NCI-H2081 (cell line): Measurements from ENCODE around the gene ETNK2.

ENCODE experiments used
- DNase-seq, 2 experiments: peaks; one replicate each; lab custom pipeline; 2025; lab: John Stamatoyannopoulos, UW

Gene ETNK2

DNA sequence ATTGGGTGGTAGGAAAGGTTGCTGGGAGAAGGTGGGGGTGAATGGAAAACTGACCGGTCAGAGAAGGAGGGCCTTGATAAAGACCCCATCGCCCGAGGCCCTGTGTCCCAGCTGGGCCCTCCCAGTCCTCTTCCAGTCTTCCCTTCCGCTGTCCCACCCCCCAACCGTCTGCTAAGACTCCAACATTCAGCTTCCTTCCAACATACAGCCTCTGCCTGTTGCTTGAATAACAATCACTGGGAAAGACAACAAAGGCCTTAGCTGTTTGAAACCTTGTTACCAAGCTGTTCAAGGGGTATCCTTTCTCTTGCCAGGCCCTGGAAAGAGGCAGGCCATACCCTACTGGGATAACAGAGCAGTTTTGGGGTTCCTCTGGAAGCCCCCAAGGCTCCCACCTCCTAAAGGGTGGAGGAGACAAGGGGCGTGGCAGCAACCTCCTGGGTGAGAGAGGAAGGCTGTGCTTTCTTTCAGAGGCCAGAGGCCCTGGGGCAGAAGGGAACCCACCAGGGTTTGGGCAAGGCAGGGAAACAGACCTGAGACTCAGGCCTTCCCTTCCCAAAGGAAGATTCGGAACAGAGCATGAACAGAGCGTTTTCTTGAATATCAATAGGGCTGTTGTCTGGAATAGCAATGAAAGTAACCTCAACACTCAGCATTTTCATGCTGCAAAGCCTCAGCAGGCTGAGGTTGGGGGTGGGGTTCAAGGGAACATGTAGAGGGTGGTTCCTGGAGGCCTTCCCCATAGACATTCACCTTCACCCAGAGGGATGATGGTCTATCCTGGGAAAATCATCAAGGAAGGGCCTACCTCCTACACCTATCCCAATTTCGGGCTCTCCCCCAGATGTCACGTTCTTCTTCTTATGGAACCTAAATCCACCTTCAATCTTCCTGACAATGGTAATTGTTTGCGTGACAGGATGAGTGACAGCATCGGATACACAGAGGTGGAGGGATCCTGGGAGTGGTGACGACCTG is 4.1 kb downstream of the ETNK2 start:
- DNase-seq: no peak

DNA sequence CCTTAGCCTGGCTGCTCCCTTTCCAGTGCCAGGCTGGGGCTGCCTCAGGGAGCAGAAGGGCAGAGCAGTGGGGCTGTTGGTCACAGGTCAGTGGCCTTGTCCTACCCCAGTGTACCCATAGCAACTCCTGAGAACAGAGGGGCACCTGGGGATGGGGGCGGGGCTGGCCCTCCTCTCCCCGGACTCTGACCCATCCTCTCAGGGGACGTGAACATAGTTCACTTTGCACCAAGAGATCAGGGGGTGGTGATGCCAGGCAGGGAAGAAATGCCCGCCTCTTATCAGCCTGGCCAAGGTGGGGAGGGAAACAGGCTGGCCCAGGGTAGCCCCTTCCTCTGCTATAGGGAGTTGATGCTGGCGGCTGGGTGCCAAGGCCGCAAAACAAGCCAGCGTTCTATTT is 4.9 kb downstream of the ETNK2 start:
- DNase-seq: no peak

DNA sequence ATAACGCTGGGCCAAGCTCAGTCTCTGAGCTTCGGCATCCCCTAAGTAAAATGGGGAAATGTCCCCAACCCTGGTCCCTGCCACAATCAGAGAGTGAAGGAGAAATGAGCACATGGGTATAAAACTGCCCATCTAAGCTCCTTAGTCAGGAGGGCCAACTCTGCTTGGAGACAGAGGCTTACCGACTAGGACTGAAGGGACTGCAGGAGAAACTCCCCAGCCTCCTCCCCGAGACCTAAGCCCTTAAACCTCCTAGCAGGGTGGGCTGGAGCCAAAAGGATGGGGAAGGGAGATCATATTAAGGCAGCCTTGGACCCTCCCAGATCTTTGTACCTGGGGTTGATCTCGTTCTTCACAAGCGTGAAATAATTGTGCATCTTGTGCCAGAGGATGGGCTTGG is 5.5 kb downstream of the ETNK2 start:
- DNase-seq: no peak

DNA sequence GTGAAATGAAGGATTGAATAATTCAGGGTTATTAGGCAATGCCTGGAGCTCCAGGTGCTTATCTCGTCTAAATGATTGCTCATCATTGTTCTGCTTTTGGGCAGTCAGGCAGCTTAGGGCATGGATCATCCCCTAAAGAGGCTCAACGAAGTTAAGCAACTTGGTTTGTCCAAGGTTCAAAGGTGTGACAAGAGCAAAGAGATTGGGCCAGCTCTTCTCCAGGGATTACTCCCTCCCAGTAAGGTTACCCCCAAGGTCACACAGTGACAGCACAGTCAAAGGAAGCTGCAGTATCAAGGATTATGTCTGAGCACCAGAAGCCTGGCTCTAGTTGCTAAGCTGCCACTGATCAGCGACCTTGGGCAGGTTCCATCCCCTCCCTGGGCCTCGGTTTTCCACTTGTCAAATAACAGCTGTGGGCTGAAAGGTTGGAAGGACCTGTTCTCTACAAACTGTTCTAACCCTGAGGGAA is 6.8 kb downstream of the ETNK2 start:
- DNase-seq: no peak

DNA sequence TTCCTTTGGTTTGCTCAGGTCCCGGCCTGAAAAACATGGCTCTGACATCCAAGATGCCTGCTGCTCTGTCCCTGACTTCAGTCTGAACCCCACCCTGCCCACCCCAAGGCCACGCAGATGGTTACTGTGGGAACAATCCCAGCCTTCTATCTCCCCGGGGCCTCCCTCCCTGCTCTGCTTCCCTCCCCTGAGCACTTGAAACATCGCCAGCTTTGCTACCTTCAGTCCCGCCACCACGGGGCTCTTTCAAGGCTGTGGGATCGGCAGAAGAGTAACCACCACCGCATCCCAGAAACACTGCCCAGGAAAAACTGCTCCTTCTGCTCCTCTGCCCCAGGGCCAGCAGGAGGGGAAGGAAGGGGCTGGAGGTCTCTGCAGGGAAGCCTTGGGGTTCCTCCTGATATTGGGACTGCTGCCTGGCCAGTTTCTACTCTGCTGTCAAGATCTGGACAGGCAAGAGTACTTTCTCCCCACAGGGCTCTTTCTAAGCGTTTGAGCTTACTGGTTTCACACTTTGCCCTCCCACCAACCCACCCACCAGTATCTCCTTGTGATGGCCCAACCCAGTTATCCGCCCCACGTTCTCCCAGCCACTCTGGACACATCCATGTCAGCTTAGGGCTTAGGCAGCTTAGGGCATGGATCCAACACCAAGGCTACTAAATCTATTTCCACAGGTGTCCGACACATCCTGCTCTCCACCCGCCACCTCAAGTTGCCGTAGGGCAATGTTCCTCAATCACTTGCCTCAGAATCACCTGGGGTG is 8.4 kb downstream of the ETNK2 start:
- DNase-seq: no peak

DNA sequence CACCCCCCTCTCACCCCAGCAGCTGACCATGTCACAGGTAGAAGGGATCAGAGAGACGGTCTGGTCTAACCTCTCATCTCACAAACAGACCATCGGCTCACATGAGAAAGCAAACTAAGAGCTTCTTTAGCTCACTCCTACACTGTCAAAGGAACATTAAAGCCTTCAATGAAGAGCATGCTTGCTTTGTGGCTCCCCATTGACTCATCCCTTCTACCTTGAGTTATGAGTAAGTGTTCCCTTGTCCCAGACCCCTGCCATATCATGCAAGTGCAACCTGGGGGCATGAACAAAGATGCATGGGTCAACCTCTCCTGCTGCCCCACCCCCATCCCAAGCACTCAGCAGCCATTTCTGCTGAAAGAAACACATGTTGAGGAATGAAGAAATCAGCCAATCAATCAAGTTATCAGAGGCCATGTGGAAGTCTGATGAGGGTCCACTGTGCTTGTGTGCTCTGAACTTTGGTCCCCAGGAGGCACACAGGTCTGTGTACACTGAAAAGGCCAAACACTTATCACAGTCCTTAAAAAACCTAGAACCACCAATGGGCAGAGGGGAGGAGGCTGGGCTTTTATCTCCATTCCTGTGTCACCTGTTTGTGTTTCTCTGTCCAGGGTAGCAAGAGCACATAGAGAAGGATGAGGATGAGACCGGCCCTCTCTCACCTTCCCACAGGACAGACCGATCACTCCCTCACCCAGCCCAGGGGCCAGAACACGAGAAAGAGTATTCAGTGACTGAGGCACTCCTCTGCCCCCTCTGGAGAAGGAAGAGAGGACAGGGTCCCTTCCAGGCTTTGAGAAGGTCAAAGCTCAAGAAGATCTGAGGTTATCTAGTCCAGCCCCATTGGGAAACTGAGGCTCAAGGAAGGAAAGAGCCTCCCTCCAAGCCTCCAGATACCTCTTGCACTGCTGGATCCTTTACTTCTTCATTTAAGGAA is 9.5 kb downstream of the ETNK2 start:
- DNase-seq: no peak

DNA sequence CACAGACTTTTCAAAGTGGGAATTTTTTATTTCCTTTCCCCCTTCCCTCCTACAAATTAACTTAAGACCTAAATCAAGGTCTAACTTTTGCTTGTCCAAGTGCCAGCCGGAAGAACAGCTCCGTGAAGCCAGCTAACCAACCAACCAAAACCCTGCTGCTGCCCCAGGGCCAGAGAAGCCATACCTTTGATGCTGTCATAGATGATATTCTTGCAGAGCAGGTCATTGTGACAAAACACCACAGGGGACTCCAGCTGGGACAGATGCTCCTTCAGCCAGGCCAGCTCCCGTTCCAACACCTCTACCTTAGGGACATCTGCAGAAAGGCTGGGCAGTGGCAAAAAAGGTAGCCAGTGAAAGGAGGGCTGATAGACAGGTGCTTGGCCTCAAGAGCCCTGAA is 10.7 kb downstream of the ETNK2 start:
- no peak for DNase-seq

DNA sequence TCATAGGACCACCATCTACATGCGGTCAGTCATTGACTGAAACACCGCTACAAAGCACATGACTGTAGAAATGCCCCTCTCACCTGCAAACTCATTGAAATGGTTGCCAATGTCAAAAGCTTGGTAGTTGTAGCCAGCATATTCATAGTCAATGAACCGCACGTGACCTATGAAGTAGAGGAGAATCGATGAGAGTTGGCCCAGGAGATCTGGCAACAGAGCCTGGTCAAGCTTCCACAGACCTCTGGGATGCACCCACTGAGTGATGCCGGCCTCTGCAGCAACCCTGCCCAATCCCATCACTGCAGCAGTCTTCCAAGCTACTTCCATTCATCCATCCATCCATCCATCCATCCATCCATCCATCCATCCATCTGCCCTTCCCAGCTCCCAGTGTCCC is 11.9 kb downstream of the ETNK2 start:
- no peak for DNase-seq

DNA sequence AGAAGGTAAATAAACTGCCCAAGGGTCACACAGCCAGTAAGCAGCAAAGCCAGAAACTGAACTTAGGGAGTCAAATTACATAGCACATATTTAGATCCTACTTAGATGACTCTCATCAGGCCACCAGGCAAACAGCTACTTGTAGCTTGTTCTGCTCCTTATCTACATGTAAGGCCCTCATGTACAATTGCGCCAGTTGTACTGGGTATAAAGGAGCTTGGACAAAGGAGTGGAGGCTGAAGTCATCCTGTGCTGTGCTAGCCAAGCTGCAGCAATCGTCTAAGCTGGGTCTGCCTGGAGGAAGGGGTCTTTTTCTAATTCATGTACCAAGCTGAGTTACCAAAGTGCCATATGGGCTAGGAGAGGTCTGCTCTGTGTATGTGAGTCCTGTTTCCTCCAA is 12.8 kb downstream of the ETNK2 start:
- DNase-seq: no peak

DNA sequence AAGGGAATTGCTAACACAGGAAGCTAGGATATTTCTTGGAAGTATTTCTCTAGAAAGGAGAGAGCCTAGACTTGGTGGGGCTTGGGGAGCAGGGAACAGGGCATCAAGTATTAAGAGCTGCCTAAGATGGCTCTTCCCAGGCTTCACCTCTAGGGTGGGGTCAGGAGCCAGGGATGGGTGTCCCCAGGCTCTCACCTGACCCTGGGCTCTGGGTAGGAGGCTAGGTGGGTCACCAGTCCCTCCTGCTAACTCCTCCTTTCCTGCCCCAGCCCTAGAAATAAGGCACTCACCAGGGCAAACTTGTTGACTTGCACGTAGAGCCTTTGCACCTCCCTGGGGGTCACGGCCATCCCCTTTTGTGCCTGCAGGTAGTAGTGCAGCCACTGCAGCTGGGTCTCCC is 15.0 kb downstream of the ETNK2 start:
- DNase-seq: no peak

DNA sequence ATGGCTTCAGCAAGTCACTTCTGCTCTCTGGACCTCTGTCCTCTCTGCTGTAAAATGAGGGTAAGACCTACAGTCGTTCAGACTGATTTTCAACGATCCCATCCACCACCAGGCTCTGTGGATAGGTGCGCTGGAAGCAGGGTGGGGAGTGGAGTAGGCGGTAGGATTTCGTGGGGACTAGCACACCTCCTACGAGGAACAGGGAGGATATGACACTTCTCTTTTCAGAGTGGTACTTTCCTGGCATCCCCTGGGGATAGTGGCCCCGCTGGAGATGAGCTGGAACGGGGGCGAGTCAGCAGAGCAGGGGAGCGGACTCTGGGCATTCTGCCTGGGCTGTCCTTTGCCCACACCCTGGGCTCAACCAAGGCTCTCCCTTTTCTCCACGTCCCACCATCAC is 17.7 kb downstream of the ETNK2 start:
- DNase-seq: no peak

DNA sequence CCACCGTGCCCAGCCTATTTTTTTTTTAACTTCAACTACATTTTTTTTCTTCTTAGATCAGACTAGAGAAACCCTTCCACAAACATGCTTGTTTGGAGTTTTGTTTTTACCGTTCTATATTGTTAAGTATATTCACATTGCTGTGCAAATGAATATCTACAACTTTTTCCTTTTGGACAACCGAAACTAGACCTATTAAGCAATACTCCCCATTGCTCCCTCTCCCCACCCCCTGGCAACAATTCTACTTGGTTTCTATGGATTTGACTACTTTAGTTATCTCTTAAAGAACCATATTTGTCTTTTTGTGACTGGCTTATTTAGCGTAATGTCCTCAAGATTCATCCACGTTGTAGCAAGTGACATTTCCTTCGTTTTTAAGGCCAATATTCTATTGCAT is 19.1 kb downstream of the ETNK2 start:
- DNase-seq: no peak

DNA sequence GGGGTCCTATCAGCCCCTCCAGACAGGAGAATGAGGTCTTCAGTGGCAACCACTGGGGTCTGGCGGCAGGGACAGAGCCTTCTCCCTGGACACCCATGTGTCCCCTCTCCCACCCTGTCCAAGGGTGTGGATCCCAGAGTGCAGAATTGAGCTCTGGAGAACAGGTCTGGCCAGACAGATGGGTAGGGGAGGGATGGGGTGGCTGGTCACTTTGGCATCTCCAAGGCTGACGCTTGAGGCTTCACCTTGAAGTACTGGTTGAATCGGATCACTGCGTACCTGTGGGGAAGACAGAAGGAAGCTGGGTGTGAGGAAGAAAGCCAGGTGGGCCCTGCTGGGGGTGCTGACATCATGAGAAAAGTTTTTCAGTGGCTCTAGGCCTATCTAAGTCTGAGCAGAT is 19.9 kb downstream of the ETNK2 start:
- DNase-seq: no peak

DNA sequence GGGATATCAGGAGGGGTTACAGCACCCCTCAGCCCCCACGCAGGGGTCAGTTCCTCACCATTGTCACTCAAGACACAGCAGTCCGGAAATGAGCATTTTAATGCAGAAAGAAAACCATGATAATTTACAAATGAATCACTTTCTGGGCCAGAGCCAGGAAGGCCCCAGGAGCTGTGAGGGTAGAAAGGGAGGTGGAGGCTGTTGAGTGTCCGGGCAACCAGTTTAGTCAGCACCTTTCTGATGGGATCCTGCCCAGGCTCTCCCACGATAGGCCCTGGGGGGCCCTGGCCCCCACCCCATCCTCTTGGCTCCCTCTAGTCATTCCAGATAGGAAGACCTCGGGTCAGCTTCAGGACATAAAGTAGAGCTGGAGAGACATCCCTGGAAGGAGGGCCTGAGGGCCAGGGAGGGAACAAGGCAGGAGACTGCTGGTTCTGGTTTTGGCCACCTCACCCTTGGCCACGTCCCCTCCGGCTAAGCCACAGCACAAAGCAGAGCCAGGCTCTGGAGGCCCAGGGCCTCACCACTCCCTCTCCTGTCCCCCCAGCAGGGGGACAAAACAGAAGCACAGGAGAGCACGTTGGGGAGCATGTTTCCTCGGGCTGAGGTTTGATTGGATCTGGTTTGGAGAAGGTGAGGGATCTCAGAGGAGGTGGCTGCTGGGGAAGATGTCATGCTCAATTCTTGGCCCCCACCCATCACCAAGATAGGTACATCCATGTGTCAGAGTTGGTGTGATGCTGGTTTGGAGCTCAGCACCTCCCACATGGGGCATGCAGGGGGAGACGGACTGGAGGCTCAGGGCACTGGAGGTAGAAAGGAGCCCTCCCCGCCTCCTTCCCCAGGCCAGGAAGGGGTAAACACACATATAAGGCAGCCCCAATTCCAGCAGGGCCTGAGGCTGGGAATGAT is 20.6 kb downstream of the ETNK2 start:
- peak in 1 of 2 experiments; percentile 32 for DNase-seq

DNA sequence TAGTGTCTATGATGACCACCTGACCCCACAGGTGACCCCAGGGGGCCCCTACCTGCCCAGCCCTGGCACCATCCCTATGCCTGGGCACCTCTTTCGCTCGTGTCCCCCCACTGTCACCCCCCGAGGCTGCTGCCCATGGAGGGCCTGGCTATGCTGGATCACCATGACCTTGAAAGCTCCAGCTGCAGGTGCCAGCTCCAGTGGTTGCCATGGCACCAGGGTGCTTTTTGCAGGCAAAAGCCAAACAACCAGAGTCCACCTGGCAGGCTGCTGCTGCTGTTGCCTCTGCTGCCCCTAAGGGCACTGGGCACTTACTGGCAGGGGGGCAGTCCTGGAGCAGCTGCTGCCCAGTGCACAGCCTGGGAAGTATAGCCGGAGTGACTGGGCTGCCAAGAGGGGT is 21.7 kb downstream of the ETNK2 start:
- DNase-seq: peak; percentile 58 to 69

DNA sequence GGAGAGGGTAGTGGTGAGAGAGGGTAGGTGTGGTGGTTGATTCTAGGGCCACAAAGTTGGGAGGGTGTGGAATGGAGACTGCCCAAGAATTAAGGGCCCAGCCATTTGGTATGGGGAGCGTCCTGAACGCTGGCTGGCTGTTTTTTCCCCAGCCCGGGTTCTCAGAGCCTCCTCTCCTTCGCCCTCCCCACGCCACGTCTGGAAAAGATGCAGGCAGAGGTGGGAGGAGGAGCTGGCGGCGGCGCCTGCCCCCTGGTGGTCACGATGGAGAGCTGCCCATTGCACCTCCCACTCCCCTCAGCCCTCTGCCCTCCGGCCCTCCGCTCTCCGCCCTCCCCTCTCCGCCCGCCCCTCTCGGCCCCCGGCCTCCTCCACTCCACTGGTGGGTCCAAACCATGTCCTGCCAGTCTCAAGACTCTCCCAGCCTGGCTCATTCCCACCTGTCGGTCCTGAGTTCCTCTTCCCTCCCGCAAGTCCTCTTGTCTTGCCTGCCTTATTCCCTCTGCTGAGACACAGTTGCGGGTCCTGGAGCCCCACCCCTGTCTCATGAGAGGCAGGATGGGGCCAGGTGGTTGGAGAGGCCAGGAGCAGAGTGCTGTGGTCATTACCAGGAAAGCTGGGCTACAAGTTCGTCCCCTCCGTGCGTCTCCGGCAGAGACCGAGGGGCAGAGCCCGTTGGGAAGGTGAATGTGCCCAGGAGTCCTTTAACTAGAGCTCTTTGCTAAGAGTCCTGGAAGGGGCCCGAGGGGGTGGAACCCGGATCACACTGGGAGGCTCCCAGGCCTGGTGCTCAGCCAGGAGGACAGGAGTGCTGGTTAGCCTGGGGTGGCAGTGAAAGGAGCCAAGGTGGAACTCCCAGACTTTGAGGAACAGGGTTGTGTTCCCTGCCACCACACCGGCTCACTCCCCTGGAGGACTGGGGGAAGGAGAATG is 22.6 kb downstream of the ETNK2 start:
- peak; percentile 70 to 75 for DNase-seq

DNA sequence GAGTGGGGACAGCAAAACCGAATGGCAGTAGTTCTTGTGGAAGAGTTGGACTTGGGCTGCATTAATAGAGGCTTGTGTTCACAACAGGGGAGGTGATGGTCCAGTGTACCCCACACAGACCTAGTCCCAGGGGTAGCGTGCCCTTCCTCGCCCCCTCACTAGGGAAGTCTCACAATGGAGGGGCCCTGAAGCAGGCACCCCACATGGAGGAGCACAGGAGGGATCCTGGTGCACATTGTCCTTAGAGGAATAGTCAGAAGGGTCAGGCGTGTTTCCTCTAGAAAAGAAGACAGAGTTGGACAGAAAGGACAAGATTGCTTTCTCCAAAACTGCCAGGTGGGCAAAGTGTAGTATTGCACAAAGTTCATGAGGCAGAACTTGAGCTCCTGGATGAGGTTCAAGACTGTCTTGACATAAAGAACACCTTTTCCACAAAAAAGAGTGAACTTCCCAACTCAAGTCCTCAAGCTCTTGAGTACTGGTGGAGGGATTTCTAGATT is 23.3 kb downstream of the ETNK2 start:
- DNase-seq: no peak

DNA sequence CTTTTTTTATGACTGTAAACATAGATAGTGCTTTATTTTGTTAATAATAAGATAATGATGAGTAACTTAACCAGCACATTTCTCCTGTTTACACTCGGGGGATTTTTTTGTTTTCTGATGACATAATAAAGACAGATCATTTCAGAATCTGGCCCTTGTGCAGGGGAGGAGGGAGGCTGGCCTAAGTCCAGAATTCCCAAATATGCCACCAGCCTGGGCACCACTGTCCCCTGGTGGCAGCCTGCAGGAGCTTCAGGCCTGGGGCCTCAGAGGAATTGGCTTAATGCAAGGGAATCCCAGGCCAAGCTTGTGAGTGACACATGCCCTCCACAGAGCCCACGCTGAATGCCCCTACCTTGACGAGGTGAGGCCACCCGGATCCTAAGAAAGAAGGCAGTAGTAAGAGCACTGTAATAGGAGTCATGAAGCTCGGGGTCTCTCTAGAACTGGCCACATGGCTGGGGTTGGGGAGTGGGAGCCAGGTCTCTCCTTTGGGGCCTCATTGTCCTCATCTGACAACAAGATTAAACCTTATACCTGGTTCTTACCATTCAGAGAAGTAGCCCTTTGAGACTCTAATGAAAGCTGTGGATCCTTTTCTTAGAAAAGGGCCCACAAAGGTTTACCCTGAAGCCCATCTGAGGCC is 24.1 kb downstream of the ETNK2 start:
- peak; percentile 85 to 88 for DNase-seq

DNA sequence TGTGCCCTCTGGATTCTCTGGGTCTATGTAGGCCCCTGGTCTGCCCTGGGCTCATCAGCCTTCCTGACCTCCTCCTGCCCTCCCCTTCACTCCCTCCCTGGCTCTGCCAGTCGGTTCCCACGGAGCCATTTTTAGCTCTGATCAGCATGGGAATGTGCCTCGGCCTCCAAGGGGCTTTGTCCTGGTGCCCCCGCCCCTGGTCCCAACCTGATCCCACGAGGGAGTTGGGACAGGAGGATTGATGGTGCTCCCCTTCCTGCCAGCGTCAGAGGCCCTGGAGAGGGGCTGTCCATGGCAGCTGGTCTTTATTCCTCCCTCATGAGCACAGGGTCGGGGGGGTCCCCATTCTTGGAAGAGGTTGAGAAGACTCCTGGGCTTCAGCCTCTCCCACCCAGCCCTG is 24.9 kb downstream of the ETNK2 start:
- no peak for DNase-seq
